Left colon (tissue), 2 donors: Measurements from ENCODE around the gene NEGR1. TPM values are rescaled to one million over a fixed set of nuclear protein-coding genes. Genes with fewer than 3 reads are reported as not detected.
"Not testable (repeated sequence)": the region's sequence is repeated elsewhere in the genome, so short reads cannot be mapped to it uniquely, and the experiment has no call there.

Source experiments
- ATAC-seq: fragments of 200-7000 bp; cut with Tn5 transposase; one replicate; pipeline ENCODE4 v1.9.1; 2020; ENCODE audit warnings: mild to moderate bottlenecking, moderate library complexity
- DNase-seq, 2 donors: peaks; one replicate each; pipeline ENCODE4 v3.0.0-alpha.2; 2020
- intact Hi-C, 2 donors: fragments of 100-400 bp; cut with DNase I in 1 of 2; cut with micrococcal nuclease in 1 of 2; formaldehyde crosslinking; loops; one replicate each; pipeline versions ENCODE4 v1.11.2 to v1.14.0; 2022; cut with DNase I, micrococcal nuclease
- total RNA-seq, 2 donors: library from RNA; stranded (reverse); fragmentation: NEBNext Ultra II Directional; extraction: Animal tissue kit (Norgen Biotek cat#: 25700); gene quantifications; one replicate each; pipeline ENCODE4 v1.2.1, GENCODE V29; 2021
- donor health status: DM: no; HTN: no; CAD: no.
- donor health status: DM: yes; HTN: yes; CAD: no.

Gene NEGR1
- total RNA-seq, 2 donors from 2014 or later = 4.2 to 13.1 TPM

DNA sequence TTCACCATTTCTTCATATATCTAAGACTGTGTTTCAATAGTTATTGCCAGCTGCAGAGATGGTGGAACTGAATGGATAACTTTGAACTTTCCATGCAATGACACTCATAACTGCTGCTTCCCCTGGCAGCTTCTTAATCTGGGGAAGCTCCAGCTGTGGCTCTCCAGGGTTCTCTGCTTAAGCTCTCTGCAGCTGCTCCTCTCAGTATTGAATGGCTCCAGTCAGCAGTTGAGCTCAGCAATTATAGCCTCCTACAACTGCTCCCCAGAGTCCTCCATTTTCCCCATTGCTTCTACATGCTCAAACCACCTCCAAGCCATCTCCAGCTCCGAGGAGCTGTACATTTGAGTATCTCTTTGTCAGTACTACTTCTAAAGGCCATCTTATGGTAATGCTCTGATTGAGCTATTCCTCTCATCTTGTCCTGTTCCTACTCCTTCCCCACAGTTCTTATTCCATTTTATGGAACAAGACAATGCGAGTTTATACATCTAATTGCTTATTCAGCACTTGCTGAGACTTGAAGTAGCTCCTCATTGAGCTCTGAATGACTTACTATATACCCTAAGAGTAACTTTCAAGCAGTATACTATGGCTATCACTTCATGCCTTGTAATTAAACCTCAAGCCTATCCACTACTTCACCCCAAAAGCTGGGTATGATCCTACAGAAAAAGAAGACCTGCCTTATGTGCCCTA is 362.4 kb downstream of the NEGR1 start:
- intact Hi-C loops = no loop called here
- ATAC-seq (no peak), DNase-seq (no peak)

DNA sequence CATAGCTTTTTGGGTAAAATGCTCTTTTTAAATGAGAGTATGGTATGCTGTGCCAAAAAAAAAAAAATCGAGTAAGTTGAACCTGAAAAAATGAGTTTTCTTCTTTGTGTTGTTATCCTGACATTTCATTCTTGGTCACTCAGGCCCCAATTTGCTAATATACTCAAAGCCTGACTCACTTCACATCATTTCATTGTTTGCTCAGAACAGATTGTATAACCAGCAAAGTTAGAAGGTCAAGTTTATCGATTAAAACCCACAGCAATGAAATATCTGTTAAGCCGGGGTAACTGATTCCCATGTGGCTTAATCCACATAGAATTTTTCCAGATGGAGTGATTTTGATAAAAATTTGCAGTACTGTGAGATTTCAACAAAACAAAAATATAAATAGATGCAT is 363.7 kb downstream of the NEGR1 start:
- no peak for ATAC-seq
- DNase-seq = no peak
- intact Hi-C loops = no loop called here

DNA sequence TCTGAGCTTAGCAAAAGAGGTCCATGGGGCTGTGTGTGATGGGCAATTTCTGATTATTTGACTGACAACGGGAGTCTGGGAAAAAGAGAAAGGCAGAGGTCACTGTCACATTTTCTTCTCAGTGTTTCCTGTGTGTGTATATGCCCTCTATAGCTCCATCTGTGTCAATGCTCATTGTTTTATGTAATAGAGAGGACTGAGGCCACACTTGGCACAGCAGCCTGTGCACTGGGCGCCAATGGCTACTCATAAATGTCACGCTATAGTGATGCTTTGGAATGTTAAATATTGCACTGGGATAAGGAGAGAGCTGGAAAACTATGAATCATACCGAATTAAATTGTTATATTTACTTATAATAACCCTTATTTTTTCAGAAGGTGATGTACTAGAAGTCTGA is 365.4 kb downstream of the NEGR1 start:
- intact Hi-C loops = no loop called here
- ATAC-seq = no peak
- DNase-seq = no peak

DNA sequence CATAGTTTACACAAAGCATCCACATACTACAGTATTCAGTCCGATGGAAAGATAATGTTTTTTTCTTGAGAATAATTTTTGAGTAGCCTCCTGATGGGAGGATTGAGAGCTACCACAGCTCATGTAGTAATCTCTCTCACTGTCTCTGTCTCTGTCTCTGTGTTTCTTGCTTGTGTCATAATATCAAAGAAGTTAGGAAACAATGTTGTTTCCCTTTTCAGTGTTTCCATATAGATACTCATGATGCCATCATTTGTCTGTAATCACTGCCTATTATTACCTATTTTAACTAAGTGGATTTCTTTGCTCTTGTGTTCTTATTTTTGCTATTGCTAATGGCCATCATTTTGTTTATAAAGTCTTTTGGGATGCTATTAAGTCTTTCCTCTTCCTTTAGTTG is 367.7 kb downstream of the NEGR1 start:
- DNase-seq = no peak
- intact Hi-C loops = no loop called here
- no peak for ATAC-seq

DNA sequence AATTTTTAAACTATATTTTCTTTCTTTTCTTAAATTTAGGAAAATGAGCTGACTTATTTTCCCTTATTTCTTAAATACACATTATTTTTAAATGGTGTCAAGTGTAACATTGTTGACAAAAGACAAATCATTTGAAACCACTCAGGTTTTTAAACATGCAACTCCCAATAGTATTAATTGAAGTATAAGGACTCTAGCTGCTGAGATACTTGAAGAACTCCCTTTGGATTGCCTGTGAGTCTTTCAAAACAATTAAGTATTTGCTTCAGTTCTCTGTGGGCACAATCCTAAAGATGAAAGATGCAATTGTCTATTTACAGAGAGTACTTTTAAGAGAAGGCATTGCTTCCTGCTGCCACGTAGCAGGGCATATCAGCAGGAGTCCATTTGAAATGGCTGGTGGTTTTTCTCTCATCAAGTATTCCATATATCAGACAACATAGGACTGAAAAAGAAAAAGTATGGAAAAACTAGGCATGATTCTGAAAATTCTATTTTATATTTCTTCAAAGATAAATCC is 373.4 kb downstream of the NEGR1 start:
- ATAC-seq = no peak
- no peak for DNase-seq
- intact Hi-C loops = no loop called here

DNA sequence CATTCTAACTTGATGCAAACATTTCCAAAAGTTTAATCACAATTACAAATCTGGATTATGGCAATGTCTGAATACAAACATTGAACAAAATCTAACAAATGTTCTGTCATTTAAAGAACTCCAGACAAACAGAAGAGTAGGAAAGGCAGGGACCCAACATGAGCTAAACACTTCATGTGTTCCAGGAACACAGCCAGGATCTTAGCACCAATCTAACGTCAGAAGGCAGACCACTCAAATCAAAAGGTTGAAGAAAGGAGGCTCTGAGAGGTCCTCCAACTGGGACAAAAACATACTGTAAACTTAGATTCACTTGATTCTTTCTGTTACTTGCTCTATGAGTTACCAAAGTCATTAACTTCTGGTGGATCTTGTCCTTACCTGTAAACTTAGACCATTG is 374.0 kb downstream of the NEGR1 start:
- DNase-seq = no peak
- ATAC-seq = no peak
- intact Hi-C loops = no loop called here

DNA sequence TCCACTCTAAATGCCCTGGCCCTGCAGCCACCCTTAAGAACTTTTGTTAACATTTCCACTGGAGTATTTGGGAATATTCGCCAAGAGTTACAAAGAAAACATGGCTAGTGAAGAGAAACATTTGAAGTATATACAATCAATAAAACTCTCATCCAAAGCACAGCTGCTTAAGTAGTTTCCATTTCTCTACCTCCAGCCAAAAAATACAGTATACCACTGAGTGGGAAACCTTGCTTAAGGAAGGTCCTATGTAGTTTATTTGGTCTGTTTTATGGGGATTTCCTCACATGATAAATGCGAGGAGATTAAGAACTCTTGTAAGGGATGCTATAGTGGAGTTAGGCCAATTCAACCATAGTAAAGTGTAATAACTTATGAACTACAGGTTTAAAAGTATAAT is 382.5 kb downstream of the NEGR1 start:
- intact Hi-C loops = no loop called here
- ATAC-seq (no peak), DNase-seq (no peak)

DNA sequence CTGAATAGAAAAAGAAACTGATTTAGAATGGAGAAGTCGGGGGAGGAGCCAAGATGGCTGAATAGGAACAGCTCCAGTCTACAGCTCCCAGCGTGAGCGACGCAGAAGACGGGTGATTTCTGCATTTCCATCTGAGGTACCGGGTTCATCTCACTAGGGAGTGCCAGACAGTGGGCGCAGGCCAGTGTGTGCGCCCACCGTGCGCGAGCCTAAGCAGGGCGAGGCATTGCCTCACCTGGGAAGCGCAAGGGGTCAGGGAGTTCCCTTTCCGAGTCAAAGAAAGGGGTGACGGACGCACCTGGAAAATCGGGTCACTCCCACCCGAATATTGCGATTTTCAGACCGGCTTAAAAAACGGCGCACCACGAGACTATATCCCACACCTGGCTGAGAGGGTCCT is 394.2 kb downstream of the NEGR1 start:
- intact Hi-C loops, ATAC-seq, DNase-seq: not testable (repeated sequence)

DNA sequence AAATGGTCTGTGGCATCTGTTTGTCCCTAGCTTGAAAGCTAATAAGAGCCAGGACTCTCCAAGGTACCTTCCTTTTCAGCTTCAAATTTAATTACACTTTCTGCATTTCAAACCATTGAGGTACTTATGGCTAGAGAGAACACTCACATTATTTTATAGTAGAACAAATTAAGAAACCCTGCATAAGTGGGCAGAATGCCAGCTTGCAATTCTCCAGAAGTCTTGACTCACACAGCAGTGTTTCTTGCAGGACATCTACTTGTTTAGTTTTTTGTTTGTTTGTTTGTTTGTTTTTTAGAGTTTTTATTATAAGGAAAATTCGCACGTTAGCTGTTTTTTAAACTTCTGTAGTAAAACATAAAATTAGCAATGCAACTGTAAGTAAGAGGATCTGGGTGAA is 397.2 kb downstream of the NEGR1 start:
- DNase-seq (no peak), ATAC-seq (no peak)
- intact Hi-C loops = no loop called here

DNA sequence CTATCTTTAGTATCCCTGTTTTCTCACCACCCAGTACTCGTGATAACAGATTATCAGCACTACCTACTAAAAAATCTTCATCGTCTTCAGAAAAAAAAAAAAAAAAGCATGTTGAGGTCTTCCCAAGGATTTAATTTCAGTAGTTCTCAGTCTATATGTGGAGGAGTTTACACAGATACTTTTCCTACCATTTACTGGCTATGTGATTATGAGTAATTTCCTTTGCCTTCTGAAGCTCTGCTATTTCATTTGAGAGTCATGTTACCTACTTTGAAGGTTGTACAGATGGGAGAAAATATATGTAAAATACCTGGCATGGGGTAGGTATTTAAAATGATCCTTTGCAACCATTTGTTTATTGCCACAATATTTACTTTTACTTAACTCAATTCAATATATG is 399.7 kb downstream of the NEGR1 start:
- DNase-seq (no peak), ATAC-seq (no peak)
- intact Hi-C loops = no loop called here

DNA sequence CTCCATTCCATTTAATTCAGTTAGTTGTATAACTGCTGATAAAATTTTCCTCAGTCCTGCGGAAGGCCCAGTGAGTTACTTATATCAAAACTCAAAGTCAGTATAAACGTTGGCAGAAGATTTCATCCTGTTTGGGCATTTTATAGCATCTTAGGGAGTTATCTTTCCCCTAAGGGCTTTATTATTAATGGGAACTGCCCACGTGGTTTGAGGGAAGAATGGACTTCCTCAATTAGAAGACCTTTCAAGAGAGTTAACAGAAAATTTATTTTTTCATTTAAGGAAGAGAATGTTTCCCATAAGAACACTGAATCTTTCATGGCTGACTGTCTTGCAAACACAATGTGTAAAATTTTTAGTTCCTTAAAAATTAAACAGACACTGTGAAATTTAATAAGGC is 400.1 kb downstream of the NEGR1 start:
- intact Hi-C loops = no loop called here
- no peak for ATAC-seq
- no peak for DNase-seq

DNA sequence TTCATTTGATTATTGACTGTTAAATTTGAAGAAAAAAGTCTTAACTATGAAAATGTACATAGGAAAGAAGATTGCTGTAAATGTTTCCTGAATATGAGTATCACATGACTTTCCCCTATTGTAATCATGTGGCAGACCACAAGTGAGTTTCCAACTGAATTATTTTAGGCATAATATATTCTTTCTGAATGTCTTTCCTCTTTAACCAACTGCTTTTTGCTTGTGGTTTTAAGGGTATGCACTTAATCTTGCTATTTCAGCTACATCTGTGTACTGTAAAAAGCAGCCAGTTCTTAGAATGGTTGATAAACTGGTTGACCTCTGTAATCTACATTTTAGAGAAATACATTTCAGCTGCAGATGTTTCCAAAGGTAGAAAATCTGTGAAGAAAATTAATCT is 400.7 kb downstream of the NEGR1 start:
- DNase-seq (no peak), ATAC-seq (no peak)
- intact Hi-C loops = no loop called here

DNA sequence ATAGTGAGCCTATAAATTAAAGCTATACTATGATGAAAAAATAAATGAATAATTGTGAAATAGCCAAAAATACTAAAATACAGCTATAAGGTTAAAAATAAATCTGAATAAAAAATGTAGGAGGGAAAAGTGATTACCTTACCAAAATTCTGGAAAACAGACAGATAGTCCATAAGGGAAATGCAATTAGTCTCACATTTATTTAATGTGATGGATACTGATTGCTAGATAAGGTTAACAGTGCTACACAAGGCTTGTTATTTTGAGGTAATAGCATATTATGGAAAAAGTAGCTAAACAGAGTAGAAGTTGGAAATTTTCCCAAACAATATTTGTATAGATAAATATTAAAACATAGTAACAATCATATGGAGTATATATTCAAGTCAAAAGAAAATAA is 413.0 kb downstream of the NEGR1 start:
- ATAC-seq (no peak), DNase-seq (no peak)
- intact Hi-C loops = no loop called here

DNA sequence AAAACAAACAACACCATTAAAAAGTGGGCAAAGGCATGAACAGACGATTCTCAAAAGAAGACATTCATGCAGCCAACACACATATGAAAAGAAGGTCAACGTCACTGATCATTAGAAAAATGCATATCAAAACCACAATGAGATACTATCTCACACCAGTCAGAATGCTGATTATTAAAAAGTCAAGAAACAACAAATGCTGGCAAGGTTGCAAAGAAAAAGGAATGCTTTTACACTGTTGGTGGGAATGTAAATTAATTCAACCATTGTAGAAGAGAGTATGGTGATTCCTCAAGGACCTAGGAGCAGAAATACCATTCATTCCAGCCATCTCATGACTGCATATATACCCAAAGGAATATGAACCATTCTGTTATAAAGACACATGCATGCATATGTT is 419.6 kb downstream of the NEGR1 start:
- intact Hi-C loops = no loop called here
- DNase-seq = no peak
- no peak for ATAC-seq

DNA sequence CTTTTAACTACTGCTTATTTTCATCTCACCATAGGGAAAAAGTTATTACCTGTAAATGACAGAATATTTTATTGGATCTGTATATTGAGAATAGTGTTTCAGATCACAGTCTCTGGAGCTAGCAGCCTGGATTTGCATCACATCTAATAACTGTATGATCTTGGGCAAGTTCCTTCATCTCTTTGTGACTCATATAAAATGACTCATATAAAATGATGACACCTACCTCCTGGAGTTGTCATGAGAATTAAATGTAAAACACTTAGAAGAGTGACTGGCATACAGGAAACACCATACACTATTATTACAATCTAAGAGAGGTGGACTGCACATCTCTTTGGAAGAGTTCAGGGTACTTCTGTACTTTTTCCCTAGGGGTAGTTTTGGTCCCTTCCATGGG is 421.3 kb downstream of the NEGR1 start:
- peak; percentile 25 for ATAC-seq

DNA sequence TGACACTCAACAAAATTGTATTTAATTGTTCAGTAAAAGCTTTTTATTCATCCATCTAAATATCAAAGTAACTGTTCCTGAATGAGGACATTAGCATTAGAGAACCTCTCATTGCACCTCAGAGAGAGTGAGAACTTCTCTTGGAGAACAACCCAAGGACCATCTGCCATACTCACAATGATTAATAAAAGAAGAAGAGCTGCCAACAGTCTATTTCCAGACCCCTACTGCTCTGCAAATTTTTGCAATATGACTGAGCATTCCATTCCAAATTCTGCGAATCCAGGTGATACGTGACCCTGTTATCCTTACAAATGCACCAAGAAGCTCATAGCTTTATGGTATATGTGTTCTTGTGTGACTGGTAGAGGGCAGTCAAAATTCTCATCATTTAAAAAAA is 422.5 kb downstream of the NEGR1 start:
- no peak for ATAC-seq
- intact Hi-C loops = no loop called here
- no peak for DNase-seq

More for the DNA sequence above, 421.3 kb downstream of the NEGR1 start:
- intact Hi-C loops = no loop called here
- DNase-seq = no peak

DNA sequence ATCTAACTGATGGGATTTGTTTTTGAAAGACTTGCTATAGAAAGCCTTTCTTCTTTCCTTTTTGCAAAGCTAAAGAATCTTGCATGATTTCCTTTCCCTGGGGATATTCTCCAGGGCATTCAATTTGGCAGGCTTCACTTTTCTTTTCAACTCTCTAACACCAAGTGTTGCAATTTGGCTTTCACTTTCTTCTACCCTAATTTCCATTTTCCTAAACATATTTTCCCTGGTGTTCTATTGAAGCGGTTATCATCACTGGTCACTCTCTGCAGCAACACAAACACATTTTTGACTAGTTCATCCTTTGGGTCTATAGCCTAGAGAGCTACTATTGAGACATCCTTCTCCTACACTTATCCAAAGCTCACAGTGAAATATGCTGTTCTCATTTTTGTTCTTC is 424.5 kb downstream of the NEGR1 start:
- ATAC-seq (no peak), DNase-seq (no peak)
- intact Hi-C loops = no loop called here

DNA sequence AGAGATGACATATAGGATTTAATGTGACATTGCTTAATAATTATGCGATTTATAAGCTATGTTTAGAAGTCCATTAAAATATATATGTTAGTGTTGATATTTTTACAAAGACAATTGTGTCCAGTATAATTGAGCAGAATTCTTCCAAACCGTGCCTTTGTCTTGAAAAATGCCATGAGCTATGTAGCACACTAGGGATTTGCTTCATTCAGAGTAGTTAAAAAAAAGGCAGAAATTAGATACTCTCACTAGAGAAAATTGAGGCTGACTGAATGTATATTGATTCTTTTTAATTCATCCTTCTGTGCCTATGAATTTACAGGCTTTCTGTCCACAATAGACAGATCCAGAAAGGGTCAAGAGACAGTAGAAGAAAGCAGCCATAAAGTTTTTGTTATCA is 429.0 kb downstream of the NEGR1 start:
- DNase-seq (no peak), ATAC-seq (no peak)
- intact Hi-C loops = no loop called here

DNA sequence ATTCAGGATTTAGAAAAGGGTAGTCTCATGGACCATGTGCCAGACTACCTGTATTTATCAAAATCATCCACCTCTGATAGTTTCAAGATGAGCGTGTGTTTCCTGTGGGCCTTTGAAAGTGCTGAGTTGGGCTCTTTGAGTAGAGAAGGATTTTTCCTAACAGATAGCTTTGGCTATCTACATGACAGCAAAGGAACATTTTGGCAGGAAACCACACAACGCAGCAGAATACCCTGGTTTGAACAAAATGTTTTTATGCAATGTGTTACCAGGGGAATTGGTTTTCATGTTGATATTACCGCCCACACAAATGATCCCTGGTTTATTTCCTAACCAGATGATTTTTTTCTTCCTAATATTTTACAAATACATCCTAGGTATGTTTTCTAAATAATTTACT is 431.4 kb downstream of the NEGR1 start:
- intact Hi-C loops = no loop called here
- ATAC-seq (no peak), DNase-seq (no peak)

DNA sequence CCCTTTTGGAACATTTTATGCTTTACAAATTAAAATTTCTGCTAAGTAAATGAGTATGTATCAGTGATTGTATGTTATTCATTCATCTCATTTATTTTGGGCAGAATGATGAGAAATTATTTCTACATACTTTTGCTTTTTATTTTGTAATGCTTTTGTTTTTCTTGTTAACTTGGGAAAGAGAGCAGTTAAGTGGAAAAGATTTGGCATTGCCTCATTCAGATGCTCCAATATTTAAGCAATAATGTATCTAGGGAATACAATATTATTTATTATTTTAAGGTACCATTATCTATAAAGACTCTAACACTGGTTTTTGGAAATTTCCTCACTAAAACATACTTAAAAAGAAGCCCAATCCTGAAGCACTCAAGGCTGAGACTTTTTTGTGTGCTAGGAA is 431.8 kb downstream of the NEGR1 start:
- intact Hi-C loops = no loop called here
- no peak for DNase-seq
- ATAC-seq = no peak

DNA sequence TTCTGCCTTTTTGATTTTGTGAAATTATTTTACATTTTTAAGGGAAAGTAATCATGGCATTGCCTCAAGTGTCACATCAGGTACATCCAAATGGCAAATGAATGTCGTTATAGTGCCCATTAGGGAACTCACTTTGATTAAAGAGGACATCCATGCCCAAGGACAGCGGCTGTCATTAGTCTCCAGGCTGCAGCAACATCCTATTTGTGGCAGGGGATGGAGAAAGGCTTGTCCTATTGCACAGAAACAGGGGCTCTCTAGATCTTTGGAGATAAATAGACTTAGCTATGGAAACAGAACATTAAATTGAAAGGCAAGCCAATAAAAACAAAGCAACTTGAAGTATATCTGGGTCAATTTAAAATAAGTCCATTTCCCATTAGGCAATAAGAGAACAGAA is 439.3 kb downstream of the NEGR1 start:
- ATAC-seq (no peak), DNase-seq (no peak)
- intact Hi-C loops = no loop called here
